A549 (cell line): ENCODE results near the gene HMGN3. TPM values are rescaled to one million over a fixed set of nuclear protein-coding genes. Genes with fewer than 3 reads are reported as not detected.

Experiments used
- ATAC-seq, 2 experiments: fragments of 200-7000 bp in 1 of 2; fragments of >200 bp in 1 of 2; cut with Nextera tagmentation in 1 of 2; cut with Tn5 transposase in 1 of 2; 3 replicates each; pipeline versions ENCODE4 v1.8.0 to v1.9.1; 2018 to 2020; ENCODE audit warnings: mild to moderate bottlenecking in 1 of 2, moderate library complexity in 1 of 2
- CTCF ChIA-PET: fragments of 300-600 bp; sonication (Branson Sonifier 250); formaldehyde crosslinking; extraction: SDS; loops from one replicate; lab custom pipeline; 2021; ENCODE audit warnings: antibody characterized with exemption, inconsistent platforms; lab: Yijun Ruan, JAX
- POLR2A ChIA-PET: fragments of 350-600 bp; formaldehyde crosslinking; extraction: SDS; loops from one replicate; lab custom pipeline; 2021; ENCODE audit warnings: antibody characterized with exemption, inconsistent platforms; lab: Yijun Ruan, JAX
- DNase-seq, 2 experiments: peaks; one replicate each; pipeline versions ENCODE4 v3.0.0 to v3.0.0-alpha.2; 2011 to 2016; ENCODE audit warnings: low read depth in 1 of 2, low spot score in 1 of 2
- FAIRE-seq: peaks from 2 replicates; lab custom pipeline; 2011; peaks lifted over from hg19 to GRCh38; lab: Jason Lieb, UNC
- H3K27ac ChIP-seq, 2 experiments: fragments of >200 bp; sonication (Bioruptor Twin); formaldehyde crosslinking; 3 replicates each; pipeline ENCODE4 v1.5.1; 2016 to 2017
- H3K4me1 ChIP-seq: fragments of >200 bp; sonication (Bioruptor Twin); formaldehyde crosslinking; 3 replicates; pipeline ENCODE4 v1.6.1; 2016
- H3K4me2 ChIP-seq: fragments of >200 bp; sonication (Bioruptor Twin); formaldehyde crosslinking; 3 replicates; pipeline ENCODE4 v1.6.1; 2016
- H3K4me3 ChIP-seq: fragments of >200 bp; sonication (Bioruptor Twin); formaldehyde crosslinking; 3 replicates; pipeline ENCODE4 v1.5.1; 2016
- H3K9me3 ChIP-seq: fragments of >200 bp; sonication (Bioruptor Twin); formaldehyde crosslinking; 3 replicates; pipeline ENCODE4 v1.6.1; 2016
- BHLHE40 ChIP-seq: IDR thresholded peaks from 2 replicates; pipeline ENCODE4 v1.6.1; 2012; ENCODE audit warnings: low read depth, low read length, inconsistent platforms
- CBX2 ChIP-seq: fragments of 200-600 bp; sonication (generic); IDR thresholded peaks from 2 replicates; pipeline ENCODE4 v1.6.1; 2016; ENCODE audit warnings: low read depth, mild to moderate bottlenecking, borderline replicate concordance
- CHD2 ChIP-seq: fragments of 150-350 bp; IDR thresholded peaks from 2 replicates; pipeline ENCODE4 v1.6.1; 2014; ENCODE audit warnings: low read length; ENCODE audit not compliant: partially characterized antibody
- EHMT2 ChIP-seq: fragments of 200-600 bp; sonication (generic); IDR thresholded peaks from 2 replicates; pipeline ENCODE4 v1.6.1; 2016; ENCODE audit warnings: antibody characterized with exemption, low read depth, mild to moderate bottlenecking, moderate library complexity
- HDAC2 ChIP-seq: fragments of 200-600 bp; sonication (generic); IDR thresholded peaks from 2 replicates; pipeline ENCODE4 v1.6.1; 2016
- HEYL ChIP-seq: fragments of 250-450 bp; sonication (Bioruptor Pico); IDR thresholded peaks from 2 replicates; pipeline ENCODE4 v1.8.0; 2021; ENCODE audit warnings: mild to moderate bottlenecking, moderate library complexity
- HOXA7 ChIP-seq: fragments of 250-450 bp; sonication (Bioruptor Pico); IDR thresholded peaks from 2 replicates; pipeline ENCODE4 v1.5.0; 2020; ENCODE audit warnings: mild to moderate bottlenecking, moderate library complexity
- KDM5A ChIP-seq: fragments of 200-600 bp; sonication (generic); IDR thresholded peaks from 2 replicates; pipeline ENCODE4 v1.6.1; 2016; ENCODE audit warnings: antibody characterized with exemption, mild to moderate bottlenecking
- NFE2L2 ChIP-seq: fragments of 150-350 bp; conservative IDR thresholded peaks from 2 replicates; pipeline ENCODE4 v1.6.1; 2014; ENCODE audit warnings: low read length
- PHF8 ChIP-seq: fragments of 200-600 bp; sonication (generic); IDR thresholded peaks from 2 replicates; pipeline ENCODE4 v1.6.1; 2016; ENCODE audit warnings: low read depth, mild to moderate bottlenecking, antibody characterized with exemption, moderate library complexity, borderline replicate concordance
- POLR2A ChIP-seq: IDR thresholded peaks from 2 replicates; pipeline ENCODE4 v1.6.1; 2012; ENCODE audit warnings: mild to moderate bottlenecking, low read length
- POLR2AphosphoS2 ChIP-seq: conservative IDR thresholded peaks from 2 replicates; pipeline ENCODE4 v1.6.1; 2012; ENCODE audit warnings: low read length, improper control_type of control experiment, inconsistent platforms
- RFX5 ChIP-seq: fragments of 450-650 bp; IDR thresholded peaks from 2 replicates; pipeline ENCODE4 v1.7.1; 2014; ENCODE audit warnings: antibody characterized with exemption, mild to moderate bottlenecking, moderate library complexity
- SMC3 ChIP-seq: fragments of >200 bp; sonication (Bioruptor Twin); formaldehyde crosslinking; IDR thresholded peaks from 3 replicates; pipeline ENCODE4 v1.6.1; 2018; ENCODE audit warnings: inconsistent platforms
- ZC3H11A ChIP-seq: fragments of 450-650 bp; IDR thresholded peaks from 2 replicates; pipeline ENCODE4 v1.6.1; 2014; ENCODE audit warnings: antibody characterized with exemption, mild to moderate bottlenecking
- ZFP36 ChIP-seq: fragments of 450-650 bp; IDR thresholded peaks from 2 replicates; pipeline ENCODE4 v1.6.1; 2014; ENCODE audit warnings: borderline replicate concordance; ENCODE audit not compliant: partially characterized antibody
- ZNF302 ChIP-seq: fragments of 250-450 bp; sonication (Bioruptor Pico); IDR thresholded peaks from 2 replicates; pipeline ENCODE4 v1.9.0; 2021; ENCODE audit warnings: inconsistent platforms, mild to moderate bottlenecking, moderate library complexity
- WGBS: methylation state at CpG from one replicate; pipeline ENCODE4 v1.1.6; 2017; ENCODE audit errors: missing lambda C conversion rate; 5-methylcytosine and 5-hydroxymethylcytosine counted together
- polyA plus RNA-seq, 4 experiments: library from polyadenylated mRNA; depleted of rRNA in 3 of 4; stranded (reverse); fragments of >200 nt; fragmentation: RNase III in 1 of 4; extraction: RNeasy Plus Mini Kit Qiagen cat#74134 plus additional on column Dnase treatment in 1 of 4; gene quantifications; 2 replicates in 3 of 4; 3 replicates in 1 of 4; pipeline ENCODE4 v1.2.3, GENCODE V29; 2011 to 2017
- TF ChIP-seq, protein P1 (sequence below): fragments of >200 bp; sonication (Bioruptor Twin); formaldehyde crosslinking; IDR thresholded peaks from 3 replicates; pipeline ENCODE4 v1.5.1; 2016
- TF ChIP-seq, protein P2 (sequence below): IDR thresholded peaks from 2 replicates; pipeline ENCODE4 v1.6.1; 2012
- TF ChIP-seq, protein P3 (sequence below): fragments of 200-600 bp; sonication (generic); IDR thresholded peaks from 2 replicates; pipeline ENCODE4 v1.6.1; 2016; ENCODE audit warnings: antibody characterized with exemption, mild to moderate bottlenecking, moderate library complexity

Gene HMGN3
- polyA plus RNA-seq, 2 of the 4 experiments (the other 2 are of a cell fraction) = 94.2 to 102 TPM

DNA sequence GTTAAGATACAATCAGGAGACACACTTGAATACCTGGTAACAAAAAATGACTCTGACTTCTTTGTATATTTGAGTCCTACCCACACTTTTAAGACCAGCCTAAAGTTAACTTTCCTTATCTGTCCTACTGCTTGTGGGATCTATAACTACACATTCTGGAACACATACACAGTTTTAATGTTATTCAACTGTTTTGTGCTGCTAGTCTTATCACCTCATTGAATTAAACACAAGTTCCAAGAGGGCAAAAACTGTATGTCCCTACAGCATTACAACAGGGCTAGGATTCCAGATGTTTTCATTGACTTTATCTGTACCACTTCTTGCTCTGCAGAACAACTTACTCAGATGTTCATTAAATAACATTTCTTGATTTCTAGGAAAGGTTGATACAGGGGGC is 2.8 kb downstream of the HMGN3 start:
- ChIA-PET CTCF (no interaction called here), POLR2A (no interaction called here)
- no peak overlapping the region for H3K27ac ChIP-seq
- H3K9me3 ChIP-seq = no peaks in the 10 kb centered on the region
- FAIRE-seq (no peak), ATAC-seq (no peak)
- TF ChIP-seq, protein P1, sequence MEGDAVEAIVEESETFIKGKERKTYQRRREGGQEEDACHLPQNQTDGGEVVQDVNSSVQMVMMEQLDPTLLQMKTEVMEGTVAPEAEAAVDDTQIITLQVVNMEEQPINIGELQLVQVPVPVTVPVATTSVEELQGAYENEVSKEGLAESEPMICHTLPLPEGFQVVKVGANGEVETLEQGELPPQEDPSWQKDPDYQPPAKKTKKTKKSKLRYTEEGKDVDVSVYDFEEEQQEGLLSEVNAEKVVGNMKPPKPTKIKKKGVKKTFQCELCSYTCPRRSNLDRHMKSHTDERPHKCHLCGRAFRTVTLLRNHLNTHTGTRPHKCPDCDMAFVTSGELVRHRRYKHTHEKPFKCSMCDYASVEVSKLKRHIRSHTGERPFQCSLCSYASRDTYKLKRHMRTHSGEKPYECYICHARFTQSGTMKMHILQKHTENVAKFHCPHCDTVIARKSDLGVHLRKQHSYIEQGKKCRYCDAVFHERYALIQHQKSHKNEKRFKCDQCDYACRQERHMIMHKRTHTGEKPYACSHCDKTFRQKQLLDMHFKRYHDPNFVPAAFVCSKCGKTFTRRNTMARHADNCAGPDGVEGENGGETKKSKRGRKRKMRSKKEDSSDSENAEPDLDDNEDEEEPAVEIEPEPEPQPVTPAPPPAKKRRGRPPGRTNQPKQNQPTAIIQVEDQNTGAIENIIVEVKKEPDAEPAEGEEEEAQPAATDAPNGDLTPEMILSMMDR = no peak
- TF ChIP-seq, protein P2, sequence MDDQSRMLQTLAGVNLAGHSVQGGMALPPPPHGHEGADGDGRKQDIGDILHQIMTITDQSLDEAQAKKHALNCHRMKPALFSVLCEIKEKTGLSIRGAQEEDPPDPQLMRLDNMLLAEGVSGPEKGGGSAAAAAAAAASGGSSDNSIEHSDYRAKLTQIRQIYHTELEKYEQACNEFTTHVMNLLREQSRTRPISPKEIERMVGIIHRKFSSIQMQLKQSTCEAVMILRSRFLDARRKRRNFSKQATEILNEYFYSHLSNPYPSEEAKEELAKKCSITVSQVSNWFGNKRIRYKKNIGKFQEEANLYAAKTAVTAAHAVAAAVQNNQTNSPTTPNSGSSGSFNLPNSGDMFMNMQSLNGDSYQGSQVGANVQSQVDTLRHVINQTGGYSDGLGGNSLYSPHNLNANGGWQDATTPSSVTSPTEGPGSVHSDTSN = no peak
- TF ChIP-seq, protein P3, sequence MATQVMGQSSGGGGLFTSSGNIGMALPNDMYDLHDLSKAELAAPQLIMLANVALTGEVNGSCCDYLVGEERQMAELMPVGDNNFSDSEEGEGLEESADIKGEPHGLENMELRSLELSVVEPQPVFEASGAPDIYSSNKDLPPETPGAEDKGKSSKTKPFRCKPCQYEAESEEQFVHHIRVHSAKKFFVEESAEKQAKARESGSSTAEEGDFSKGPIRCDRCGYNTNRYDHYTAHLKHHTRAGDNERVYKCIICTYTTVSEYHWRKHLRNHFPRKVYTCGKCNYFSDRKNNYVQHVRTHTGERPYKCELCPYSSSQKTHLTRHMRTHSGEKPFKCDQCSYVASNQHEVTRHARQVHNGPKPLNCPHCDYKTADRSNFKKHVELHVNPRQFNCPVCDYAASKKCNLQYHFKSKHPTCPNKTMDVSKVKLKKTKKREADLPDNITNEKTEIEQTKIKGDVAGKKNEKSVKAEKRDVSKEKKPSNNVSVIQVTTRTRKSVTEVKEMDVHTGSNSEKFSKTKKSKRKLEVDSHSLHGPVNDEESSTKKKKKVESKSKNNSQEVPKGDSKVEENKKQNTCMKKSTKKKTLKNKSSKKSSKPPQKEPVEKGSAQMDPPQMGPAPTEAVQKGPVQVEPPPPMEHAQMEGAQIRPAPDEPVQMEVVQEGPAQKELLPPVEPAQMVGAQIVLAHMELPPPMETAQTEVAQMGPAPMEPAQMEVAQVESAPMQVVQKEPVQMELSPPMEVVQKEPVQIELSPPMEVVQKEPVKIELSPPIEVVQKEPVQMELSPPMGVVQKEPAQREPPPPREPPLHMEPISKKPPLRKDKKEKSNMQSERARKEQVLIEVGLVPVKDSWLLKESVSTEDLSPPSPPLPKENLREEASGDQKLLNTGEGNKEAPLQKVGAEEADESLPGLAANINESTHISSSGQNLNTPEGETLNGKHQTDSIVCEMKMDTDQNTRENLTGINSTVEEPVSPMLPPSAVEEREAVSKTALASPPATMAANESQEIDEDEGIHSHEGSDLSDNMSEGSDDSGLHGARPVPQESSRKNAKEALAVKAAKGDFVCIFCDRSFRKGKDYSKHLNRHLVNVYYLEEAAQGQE = no peak
- TF ChIP-seq ZFP36 = no peak
- TF ChIP-seq PHF8 = no peak
- no peak for TF ChIP-seq EHMT2
- TF ChIP-seq HEYL (CRISPR knock-in tag) = no peak
- TF ChIP-seq POLR2AphosphoS2 = no peak
- TF ChIP-seq CHD2 = no peak
- no peak for TF ChIP-seq KDM5A
- TF ChIP-seq, all 56 proteins: peak for 0
- Histone ChIP-seq H3K4me1 (peaks cover 5% of the 10 kb centered on the region; the same call in 1 of the 3 replicates), H3K4me3 (no peak overlapping the region), H3K4me2 (no peak overlapping the region)
- no peak for DNase-seq

DNA sequence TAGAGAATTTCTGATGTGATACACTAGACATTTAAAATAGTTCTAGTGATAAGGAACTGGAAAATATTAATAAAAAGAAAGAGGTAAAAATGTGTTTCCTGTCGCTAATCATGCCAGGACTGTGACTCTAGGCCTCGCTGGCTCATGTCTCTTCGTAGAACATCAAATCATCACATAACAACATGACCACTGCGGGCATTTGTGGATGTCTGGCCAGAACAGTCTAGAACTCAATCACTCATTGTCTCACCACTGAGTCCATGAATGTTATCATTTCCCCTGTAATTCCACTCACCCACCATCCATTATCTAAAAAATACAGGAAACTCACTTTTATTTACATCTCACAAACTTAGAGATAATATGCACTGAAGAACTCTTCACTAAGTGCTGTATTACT is 3.4 kb downstream of the HMGN3 start:
- peaks cover 5% of the 10 kb centered on the region; the same call in 1 of the 3 replicates for H3K4me1 ChIP-seq
- DNase-seq = no peak
- POLR2A ChIA-PET = no interaction called here
- no peak for ATAC-seq
- 96% methylated on average over 4 of the region's 4 CpGs for WGBS
- TF ChIP-seq RFX5 = no peak
- no peak for TF ChIP-seq HOXA7 (CRISPR knock-in tag)
- no peak for TF ChIP-seq SMC3
- TF ChIP-seq BHLHE40 = no peak
- no peak for TF ChIP-seq ZNF302 (CRISPR knock-in tag)
- no peak for TF ChIP-seq POLR2A
- no peak for TF ChIP-seq ZC3H11A
- TF ChIP-seq CBX2 = no peak
- TF ChIP-seq HDAC2 = no peak
- no peak for TF ChIP-seq NFE2L2
- TF ChIP-seq, protein P1 = no peak
- TF ChIP-seq, all 56 proteins: peak for 0
- Histone ChIP-seq H3K9me3 (no peaks in the 10 kb centered on the region), H3K4me3 (no peak overlapping the region), H3K27ac (no peak overlapping the region), H3K4me2 (no peak overlapping the region)
- CTCF ChIA-PET = no interaction called here
- no peak for FAIRE-seq
